Cardiac muscle cell (in vitro differentiated cells and primary cell): ENCODE results near the gene ARRDC3. TPM values are rescaled to one million over a fixed set of nuclear protein-coding genes. Genes with fewer than 3 reads are reported as not detected.
A peak's percentile ranks its signal among the peaks of the same experiment; 100 is the strongest.
"Not testable (repeated sequence)": the region's sequence is repeated elsewhere in the genome, so short reads cannot be mapped to it uniquely, and the experiment has no call there.

Experiments
- DNase-seq, 2 donors: peaks; one replicate each; pipeline versions ENCODE4 v3.0.0 to v3.0.0-alpha.2; 2010 to 2017; ENCODE audit warnings: low read depth in 1 of 2, low spot score in 1 of 2
- H3K27ac ChIP-seq: fragments of 200-600 bp; sonication (generic); 2 replicates; pipeline ENCODE4 v1.5.1; 2016
- H3K27me3 ChIP-seq: fragments of 200-600 bp; sonication (generic); 2 replicates; pipeline ENCODE4 v1.6.0; 2016; ENCODE audit warnings: control low read depth
- H3K36me3 ChIP-seq: fragments of 200-600 bp; sonication (generic); 2 replicates; pipeline ENCODE4 v1.5.1; 2016; ENCODE audit warnings: control low read depth
- H3K4me1 ChIP-seq: fragments of 200-600 bp; sonication (generic); 2 replicates; pipeline ENCODE4 v1.8.1; 2017; ENCODE audit warnings: low read depth, mild to moderate bottlenecking, mixed run types
- H3K4me3 ChIP-seq: fragments of 200-600 bp; sonication (generic); 2 replicates; pipeline ENCODE4 v1.5.1; 2016; ENCODE audit warnings: mild to moderate bottlenecking
- H3K9me3 ChIP-seq: fragments of 200-600 bp; sonication (generic); 2 replicates; pipeline ENCODE4 v1.5.1; 2017; ENCODE audit warnings: low read depth, mild to moderate bottlenecking, control low read depth
- polyA plus RNA-seq: library from polyadenylated mRNA; unstranded; fragments of >200 nt; fragmentation: Nextera tagmentation; extraction: Ambion mirVana; gene quantifications from 2 replicates; pipeline ENCODE4 v1.2.1, GENCODE V29; 2016
- total RNA-seq: library from RNA; depleted of rRNA; stranded (reverse); fragments of >200 nt; gene quantifications from 2 replicates; pipeline ENCODE4 v1.2.3, GENCODE V29; 2016
- TF ChIP-seq, protein P1 (sequence below): IDR thresholded peaks from 2 replicates; pipeline ENCODE4 v1.5.1; 2012; ENCODE audit warnings: low read depth, mild to moderate bottlenecking, low read length

The ARRDC3 gene
- total and polyA plus RNA-seq, 2 experiments from 2014 or later = 56.8 to 75.8 TPM

DNA sequence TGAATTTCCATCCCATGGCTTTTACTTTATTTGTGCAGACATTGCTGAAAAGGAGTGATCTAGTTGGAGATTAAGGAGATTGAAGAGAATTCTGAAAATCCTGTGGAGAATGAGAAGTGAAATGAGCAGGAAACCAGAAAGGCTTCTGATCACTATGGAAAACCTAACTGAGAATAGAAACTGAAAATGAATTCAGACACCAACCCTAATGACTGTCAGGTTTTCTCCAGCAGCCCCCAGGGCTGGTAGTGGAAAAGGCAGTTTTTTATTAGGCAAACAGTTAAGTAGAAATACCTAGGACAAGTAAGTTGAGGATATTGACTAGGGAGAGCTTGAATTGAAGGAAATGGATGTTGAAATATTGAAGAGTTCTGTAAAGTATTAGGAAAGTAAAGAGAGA is 14.7 kb upstream of the ARRDC3 start:
- no peaks in the 10 kb centered on the region for H3K36me3 ChIP-seq
- H3K9me3 ChIP-seq = no peaks in the 10 kb centered on the region
- H3K27me3 ChIP-seq = no peaks in the 10 kb centered on the region
- H3K4me1 ChIP-seq = no peaks in the 10 kb centered on the region
- no peak overlapping the region for H3K27ac ChIP-seq
- TF ChIP-seq, protein P1, sequence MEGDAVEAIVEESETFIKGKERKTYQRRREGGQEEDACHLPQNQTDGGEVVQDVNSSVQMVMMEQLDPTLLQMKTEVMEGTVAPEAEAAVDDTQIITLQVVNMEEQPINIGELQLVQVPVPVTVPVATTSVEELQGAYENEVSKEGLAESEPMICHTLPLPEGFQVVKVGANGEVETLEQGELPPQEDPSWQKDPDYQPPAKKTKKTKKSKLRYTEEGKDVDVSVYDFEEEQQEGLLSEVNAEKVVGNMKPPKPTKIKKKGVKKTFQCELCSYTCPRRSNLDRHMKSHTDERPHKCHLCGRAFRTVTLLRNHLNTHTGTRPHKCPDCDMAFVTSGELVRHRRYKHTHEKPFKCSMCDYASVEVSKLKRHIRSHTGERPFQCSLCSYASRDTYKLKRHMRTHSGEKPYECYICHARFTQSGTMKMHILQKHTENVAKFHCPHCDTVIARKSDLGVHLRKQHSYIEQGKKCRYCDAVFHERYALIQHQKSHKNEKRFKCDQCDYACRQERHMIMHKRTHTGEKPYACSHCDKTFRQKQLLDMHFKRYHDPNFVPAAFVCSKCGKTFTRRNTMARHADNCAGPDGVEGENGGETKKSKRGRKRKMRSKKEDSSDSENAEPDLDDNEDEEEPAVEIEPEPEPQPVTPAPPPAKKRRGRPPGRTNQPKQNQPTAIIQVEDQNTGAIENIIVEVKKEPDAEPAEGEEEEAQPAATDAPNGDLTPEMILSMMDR = no peak
- no peak overlapping the region for H3K4me3 ChIP-seq
- DNase-seq = no peak

DNA sequence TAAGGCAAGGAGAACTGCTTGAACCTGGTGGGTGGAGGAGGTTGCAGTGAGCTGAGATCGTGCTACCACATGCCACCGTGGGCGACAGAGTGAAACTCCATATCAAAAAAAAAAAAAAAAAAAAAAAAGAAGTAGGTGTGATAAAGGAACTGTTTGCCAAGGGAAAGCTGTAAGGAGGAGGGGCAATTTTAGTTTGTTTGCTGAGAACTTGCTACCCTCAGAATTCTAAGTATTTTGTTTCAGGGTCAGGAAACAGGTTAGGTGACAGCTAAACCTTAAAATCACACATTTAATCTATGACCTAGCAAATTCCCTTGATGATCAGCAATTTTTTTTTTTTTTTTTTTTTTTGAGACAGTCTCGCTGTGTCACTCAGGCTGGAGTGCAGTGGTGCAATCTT is 7.2 kb upstream of the ARRDC3 start:
- peaks cover 3% of the 10 kb centered on the region for H3K4me1 ChIP-seq
- TF ChIP-seq, protein P1 = no peak
- DNase-seq = no peak

DNA sequence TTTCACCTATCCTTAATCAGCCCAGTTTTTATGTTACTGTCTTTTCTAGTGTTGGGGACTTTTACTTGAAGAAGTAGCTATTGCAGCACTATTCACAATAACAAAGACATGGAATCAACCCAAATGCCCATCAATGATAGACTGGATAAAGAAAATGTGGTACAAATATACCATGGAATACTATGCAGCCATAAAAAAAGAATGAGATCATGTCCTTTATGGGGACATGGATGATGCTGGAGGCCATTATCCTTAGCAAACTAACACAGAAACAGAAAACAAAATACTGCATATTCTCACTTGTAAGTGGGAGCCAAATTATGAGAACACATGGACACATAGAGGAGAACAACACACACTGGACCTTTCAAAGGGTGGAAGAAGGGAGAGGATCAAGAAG is 6.4 kb upstream of the ARRDC3 start:
- H3K4me3 ChIP-seq, H3K27me3 ChIP-seq, H3K9me3 ChIP-seq, DNase-seq, H3K36me3 ChIP-seq, H3K27ac ChIP-seq, H3K4me1 ChIP-seq: not testable (repeated sequence)

More for the DNA sequence above, 7.2 kb upstream of the ARRDC3 start:
- Histone ChIP-seq H3K9me3 (no peaks in the 10 kb centered on the region), H3K27ac (no peak overlapping the region), H3K27me3 (no peaks in the 10 kb centered on the region), H3K36me3 (no peaks in the 10 kb centered on the region), H3K4me3 (no peak overlapping the region)

DNA sequence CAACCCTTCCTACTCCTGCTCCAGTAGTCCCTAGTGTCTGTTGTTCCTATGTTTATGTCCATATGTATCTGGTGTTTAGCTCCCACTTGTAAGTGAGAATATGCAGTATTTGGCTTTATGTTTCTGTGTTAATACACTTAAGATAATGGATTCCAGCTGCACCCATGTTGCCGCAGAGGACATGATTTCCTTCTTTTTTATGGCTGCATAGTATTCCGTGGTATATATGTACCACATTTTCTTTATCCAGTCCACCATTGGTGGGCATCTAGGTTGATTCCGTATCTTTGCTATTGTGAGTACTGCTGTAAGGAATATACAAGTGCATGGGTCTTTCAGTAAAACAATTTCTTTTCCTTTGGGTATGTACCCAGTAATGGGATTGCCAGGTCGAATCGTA is 5.2 kb upstream of the ARRDC3 start:
- H3K9me3 ChIP-seq = no peaks in the 10 kb centered on the region
- no peak overlapping the region for H3K27ac ChIP-seq
- H3K4me3 ChIP-seq = no peak overlapping the region
- H3K36me3 ChIP-seq = no peaks in the 10 kb centered on the region
- H3K4me1 ChIP-seq = peaks cover 11% of the 10 kb centered on the region
- TF ChIP-seq, protein P1 = no peak
- H3K27me3 ChIP-seq = no peaks in the 10 kb centered on the region
- DNase-seq = no peak

DNA sequence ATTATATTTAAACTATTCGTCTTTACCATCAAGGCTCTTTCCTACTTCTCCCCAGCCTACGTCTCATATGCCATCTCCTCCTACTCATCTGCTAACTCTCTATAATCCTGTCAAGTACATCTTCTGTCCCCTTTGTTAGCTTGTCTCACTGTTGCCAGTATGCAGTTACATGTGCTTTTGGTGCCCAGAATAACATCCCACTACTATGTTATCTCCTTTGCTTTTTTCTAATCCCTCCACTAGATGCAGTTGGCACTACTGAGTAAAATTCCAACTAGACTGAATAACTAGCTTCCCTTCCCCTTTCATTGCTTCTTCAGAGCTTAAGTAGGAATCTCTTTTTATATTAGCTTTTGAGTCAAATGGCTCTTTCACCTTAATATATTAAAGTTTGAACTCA is 3.0 kb upstream of the ARRDC3 start:
- H3K4me3 ChIP-seq = no peak overlapping the region
- peaks cover 11% of the 10 kb centered on the region for H3K4me1 ChIP-seq
- TF ChIP-seq, protein P1 = peak; percentile 5
- no peak overlapping the region for H3K27ac ChIP-seq
- no peaks in the 10 kb centered on the region for H3K27me3 ChIP-seq
- no peaks in the 10 kb centered on the region for H3K36me3 ChIP-seq
- H3K9me3 ChIP-seq = no peaks in the 10 kb centered on the region
- DNase-seq = no peak

DNA sequence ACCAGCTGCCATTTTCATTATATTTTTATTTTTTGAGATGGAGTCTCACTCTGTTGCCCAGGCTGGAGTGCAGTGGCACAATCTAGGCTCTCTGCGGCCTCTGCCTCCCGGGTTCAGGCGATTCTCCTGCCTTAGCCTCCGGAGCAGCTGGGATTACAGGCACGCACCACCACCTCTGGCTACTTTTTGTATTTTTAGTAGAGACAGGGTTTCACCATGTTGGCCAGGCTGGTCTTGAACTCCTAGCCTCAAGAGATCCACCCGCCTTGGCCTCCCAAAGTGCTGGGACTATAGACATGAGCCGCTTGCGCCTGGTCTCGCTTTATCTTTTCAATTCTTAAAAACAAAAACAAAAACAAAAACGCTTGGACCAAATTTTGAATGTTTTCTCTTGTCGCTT is 2.5 kb upstream of the ARRDC3 start:
- not testable (repeated sequence) for H3K27me3 ChIP-seq

More for the DNA sequence above, 2.5 kb upstream of the ARRDC3 start:
- H3K4me3 ChIP-seq, H3K36me3 ChIP-seq, DNase-seq, H3K27ac ChIP-seq, H3K9me3 ChIP-seq: not testable (repeated sequence)
- peaks cover 11% of the 10 kb centered on the region for H3K4me1 ChIP-seq
